B cell (primary cell): ENCODE measurements around the gene GRIP2. TPM values are rescaled to one million over a fixed set of nuclear protein-coding genes. Genes with fewer than 3 reads are reported as not detected.

Source experiments
- ATAC-seq: fragments of 200-7000 bp; cut with Tn5 transposase; one replicate; pipeline ENCODE4 v1.10.0; 2021; ENCODE audit warnings: low read depth, mild to moderate bottlenecking, moderate number of reproducible peaks, moderate library complexity
- CTCF ChIA-PET: fragments of 350-600 bp; sonication (Branson Sonifier 250); formaldehyde crosslinking; loops from one replicate; lab custom pipeline; 2021; ENCODE audit warnings: antibody characterized with exemption, inconsistent platforms; lab: Charles Lee
- POLR2A ChIA-PET: fragments of 350-600 bp; sonication (Branson Sonifier 250); formaldehyde crosslinking; loops from one replicate; lab custom pipeline; 2021; ENCODE audit warnings: antibody characterized with exemption; lab: Charles Lee
- DNase-seq: peaks from one replicate; pipeline ENCODE4 v3.0.0; 2013
- H2AFZ ChIP-seq: 2 replicates; pipeline ENCODE4 v1.6.1; 2012; ENCODE audit warnings: mild to moderate bottlenecking, low read depth, low read length; ENCODE audit not compliant: insufficient read depth, poor library complexity, severe bottlenecking
- H3K27ac ChIP-seq, 2 donors: 1 replicate in 1 of 2; 2 replicates in 1 of 2; pipeline ENCODE4 v1.5.1; 2012 to 2013; ENCODE audit warnings: low read length in 2 of 2, mild to moderate bottlenecking in 2 of 2, moderate library complexity in 1 of 2
- H3K27me3 ChIP-seq, 4 experiments: fragments of 200-600 bp in 1 of 4; sonication (generic) in 1 of 4; replicated peaks in 1 of 4; 1 replicate in 2 of 4; 2 replicates in 2 of 4; pipeline versions ENCODE4 v1.6.1 to v1.7.0; 2013 to 2016; ENCODE audit warnings: low read length in 3 of 4, mild to moderate bottlenecking in 2 of 4, mixed read lengths in 1 of 4, moderate library complexity in 1 of 4; ENCODE audit not compliant: insufficient read depth in 4 of 4, control insufficient read depth in 3 of 4; ENCODE audit errors: control extremely low read depth in 1 of 4
- H3K36me3 ChIP-seq, 2 experiments: replicated peaks in 1 of 2; 1 replicate in 1 of 2; 2 replicates in 1 of 2; pipeline versions ENCODE4 v1.6.1 to v1.7.1; 2013; ENCODE audit warnings: low read length in 1 of 2; ENCODE audit not compliant: insufficient read depth in 2 of 2, control insufficient read depth in 1 of 2; ENCODE audit errors: control extremely low read depth in 1 of 2, extremely low read depth in 1 of 2
- H3K4me1 ChIP-seq, 2 donors: fragments of 200-600 bp in 1 of 2; sonication (generic) in 1 of 2; 1 replicate in 1 of 2; 2 replicates in 1 of 2; pipeline versions ENCODE4 v1.5.1 to v1.6.1; 2013 to 2017; ENCODE audit warnings: low read length in 2 of 2; ENCODE audit not compliant: control insufficient read depth in 2 of 2, insufficient read depth in 2 of 2
- H3K4me2 ChIP-seq: replicated peaks from 2 replicates; pipeline ENCODE3; 2012; ENCODE audit warnings: mild to moderate bottlenecking, low read depth, low read length; ENCODE audit not compliant: poor library complexity, severe bottlenecking
- H3K4me3 ChIP-seq, 5 experiments: fragments of 200-600 bp in 1 of 5; sonication (generic) in 1 of 5; 1 replicate in 3 of 5; 2 replicates in 2 of 5; pipeline versions ENCODE4 v1.5.1 to v1.7.0; 2011 to 2016; ENCODE audit warnings: low read length in 4 of 5, mild to moderate bottlenecking in 4 of 5, low read depth in 2 of 5, control low read depth in 1 of 5, moderate library complexity in 1 of 5; ENCODE audit not compliant: insufficient read depth in 1 of 5; ENCODE audit errors: control extremely low read depth in 1 of 5, extremely low read depth in 1 of 5
- H3K79me2 ChIP-seq: fragments of 200-600 bp; sonication (generic); one replicate; pipeline ENCODE4 v1.6.0; 2016; ENCODE audit warnings: low read length; ENCODE audit not compliant: control insufficient read depth, insufficient read depth
- H3K9ac ChIP-seq: fragments of 200-600 bp; sonication (generic); 2 replicates; pipeline ENCODE4 v1.6.1; 2017; ENCODE audit warnings: mild to moderate bottlenecking, low read length, moderate library complexity
- H3K9me3 ChIP-seq, 3 donors: one replicate each; pipeline versions ENCODE4 v1.6.1 to v1.7.1; 2013; ENCODE audit warnings: low read length in 2 of 3; ENCODE audit not compliant: control insufficient read depth in 2 of 3, insufficient read depth in 1 of 3; ENCODE audit errors: control extremely low read depth in 1 of 3
- H4K20me1 ChIP-seq: 2 replicates; pipeline ENCODE4 v1.6.0; 2012; ENCODE audit warnings: mild to moderate bottlenecking, low read length; ENCODE audit not compliant: insufficient read depth, control insufficient read depth, poor library complexity, severe bottlenecking
- H3K27ac Mint-ChIP-seq: one replicate; pipeline ENCODE4 v1.8.0; 2021; ENCODE audit warnings: mixed read lengths
- H3K27me3 Mint-ChIP-seq: one replicate; pipeline ENCODE4 v1.8.0; 2021; ENCODE audit warnings: mixed read lengths
- H3K4me1 Mint-ChIP-seq: one replicate; pipeline ENCODE4 v1.8.0; 2021; ENCODE audit warnings: mixed read lengths
- H3K4me3 Mint-ChIP-seq: one replicate; pipeline ENCODE4 v1.8.0; 2021; ENCODE audit warnings: mixed read lengths
- H3K9me3 Mint-ChIP-seq: one replicate; pipeline ENCODE4 v1.8.0; 2022; ENCODE audit warnings: mixed read lengths; ENCODE audit not compliant: insufficient read depth
- CTCF ChIP-seq: fragments of 200-600 bp; IDR thresholded peaks from one replicate; pipeline ENCODE4 v1.8.0; 2022; ENCODE audit warnings: antibody characterized with exemption, mild to moderate bottlenecking
- EZH2 ChIP-seq: IDR thresholded peaks from 2 replicates; pipeline ENCODE4 v1.6.1; 2012; ENCODE audit warnings: borderline replicate concordance, low read depth, mild to moderate bottlenecking, moderate library complexity, low read length; ENCODE audit not compliant: insufficient read depth, poor library complexity, severe bottlenecking
- WGBS: methylation state at CpG from one replicate; pipeline ENCODE4 v1.1.5; 2013; ENCODE audit warnings: missing lambda C conversion rate; ENCODE audit not compliant: insufficient coverage; 5-methylcytosine and 5-hydroxymethylcytosine counted together
- intact Hi-C: fragments of 100-400 bp; cut with micrococcal nuclease; formaldehyde crosslinking; loops from one replicate; pipeline ENCODE4 v1.10.0; 2022
- polyA plus RNA-seq: library from polyadenylated mRNA; depleted of rRNA; stranded (reverse); fragments of >200 nt; gene quantifications from 2 replicates; pipeline ENCODE4 v1.2.3, GENCODE V29; 2012
- total RNA-seq, 2 donors: library from RNA; stranded (reverse); fragments of 120-200 nt in 1 of 2; gene quantifications; 1 replicate in 1 of 2; 2 replicates in 1 of 2; pipeline versions ENCODE4 v1.2.3 to v1.2.4, GENCODE V29; 2013 to 2022

The GRIP2 gene
- total and polyA plus RNA-seq, 2 donors (not counting 1 experiment from before 2014, with no cell fraction given): not detected

- DNase-seq (no peak), ATAC-seq (no peak)
- ChIA-PET POLR2A (no interaction called here), CTCF (no interaction called here)
- WGBS: 96% methylated on average over 10 of the region's 12 CpGs
- no peak overlapping the region for H3K4me3 ChIP-seq
- Mint-ChIP-seq H3K4me3 (no peak overlapping the region), H3K9me3 (no peaks in the 10 kb centered on the region), H3K4me1 (no peaks in the 10 kb centered on the region), H3K27ac (no peak overlapping the region), H3K27me3 (peaks cover 12% of the 10 kb centered on the region)
- H3K36me3 ChIP-seq: no peaks in the 10 kb centered on the region
- intact Hi-C loops: no loop called here
- no peaks in the 10 kb centered on the region for H3K79me2 ChIP-seq
- no peak overlapping the region for H2AFZ ChIP-seq
- no peaks in the 10 kb centered on the region for H4K20me1 ChIP-seq
- no peak overlapping the region for H3K9ac ChIP-seq
- H3K4me1 ChIP-seq: no peaks in the 10 kb centered on the region
- no peak overlapping the region for H3K27ac ChIP-seq
- H3K27me3 ChIP-seq: peaks cover 0 to 4% (median 2%) of the 10 kb centered on the region in 4 experiments
- no peak overlapping the region for H3K4me2 ChIP-seq
- TF ChIP-seq EZH2 (no peak), CTCF (no peak)
- no peaks in the 10 kb centered on the region for H3K9me3 ChIP-seq
Measured at GRCh38 chr3:14536837-14537589, 3.1 kb downstream of the GRIP2 start.

GRCh38 chr3:14536055-14536815 lies 3.9 kb downstream of the GRIP2 start:
- Mint-ChIP-seq H3K4me3 (no peak overlapping the region), H3K4me1 (no peaks in the 10 kb centered on the region), H3K9me3 (no peaks in the 10 kb centered on the region), H3K27ac (no peak overlapping the region), H3K27me3 (peaks cover 19% of the 10 kb centered on the region)
- no peak overlapping the region for H3K9ac ChIP-seq
- TF ChIP-seq CTCF (no peak), EZH2 (no peak)
- H3K27ac ChIP-seq: no peak overlapping the region
- H3K4me2 ChIP-seq: no peak overlapping the region
- ATAC-seq: no peak
- H3K4me3 ChIP-seq: no peak overlapping the region
- H3K4me1 ChIP-seq: no peaks in the 10 kb centered on the region
- CTCF ChIA-PET: no interaction called here
- intact Hi-C loops: no loop called here
- no peaks in the 10 kb centered on the region for H4K20me1 ChIP-seq
- no peaks in the 10 kb centered on the region for H3K9me3 ChIP-seq
- no peaks in the 10 kb centered on the region for H3K36me3 ChIP-seq
- H3K27me3 ChIP-seq: peaks cover 0 to 4% (median 2%) of the 10 kb centered on the region in 4 experiments
- no peak overlapping the region for H2AFZ ChIP-seq
- DNase-seq: no peak
- no peaks in the 10 kb centered on the region for H3K79me2 ChIP-seq
- POLR2A ChIA-PET: no interaction called here
- WGBS: 95% methylated on average over 10 of the region's 10 CpGs
